CD4-positive, alpha-beta memory T cell (primary cell): ENCODE results near the gene MTCL1. TPM values are rescaled to one million over a fixed set of nuclear protein-coding genes. Genes with fewer than 3 reads are reported as not detected.

Source experiments
- CTCF ChIA-PET: fragments of 350-600 bp; sonication (Branson Sonifier 250); formaldehyde crosslinking; loops from one replicate; lab custom pipeline; 2021; ENCODE audit warnings: inconsistent platforms; ENCODE audit not compliant: partially characterized antibody; lab: Charles Lee
- POLR2A ChIA-PET: fragments of 350-600 bp; sonication (Branson Sonifier 250); formaldehyde crosslinking; loops from one replicate; lab custom pipeline; 2021; ENCODE audit not compliant: partially characterized antibody; lab: Charles Lee
- DNase-seq, 5 donors: peaks; one replicate each; pipeline versions ENCODE4 v3.0.0 to v3.0.0-alpha.2; 2020 to 2022; ENCODE audit warnings: mixed read lengths in 1 of 5
- H3K27ac ChIP-seq: one replicate; pipeline ENCODE4 v1.7.0; 2013; ENCODE audit warnings: low read depth, low read length
- H3K27me3 ChIP-seq: 2 replicates; pipeline ENCODE4 v1.7.0; 2013; ENCODE audit warnings: mild to moderate bottlenecking, low read length, moderate library complexity; ENCODE audit not compliant: insufficient read depth
- H3K36me3 ChIP-seq: 2 replicates; pipeline ENCODE4 v1.7.0; 2013; ENCODE audit warnings: mild to moderate bottlenecking, low read length, moderate library complexity; ENCODE audit not compliant: insufficient read depth
- H3K4me1 ChIP-seq: 2 replicates; pipeline ENCODE4 v1.7.0; 2013; ENCODE audit warnings: mild to moderate bottlenecking, low read length, moderate library complexity; ENCODE audit not compliant: insufficient read depth
- H3K4me3 ChIP-seq, 2 donors: one replicate each; pipeline ENCODE4 v1.7.0; 2013; ENCODE audit warnings: low read length in 2 of 2, mild to moderate bottlenecking in 1 of 2
- H3K9me3 ChIP-seq, 2 donors: one replicate each; pipeline ENCODE4 v1.7.0; 2013; ENCODE audit warnings: low read length in 2 of 2, control low read depth in 1 of 2; ENCODE audit not compliant: control insufficient read depth in 1 of 2
- H3K27ac Mint-ChIP-seq, 7 donors: one replicate each; pipeline ENCODE4 v1.8.0; 2020 to 2021; ENCODE audit warnings: mixed read lengths in 7 of 7, mild to moderate bottlenecking in 6 of 7, inconsistent platforms in 3 of 7, moderate library complexity in 3 of 7
- H3K27me3 Mint-ChIP-seq, 2 donors: one replicate each; pipeline ENCODE4 v1.8.0; 2020 to 2021; ENCODE audit warnings: mixed read lengths in 2 of 2
- H3K36me3 Mint-ChIP-seq, 2 donors: one replicate each; pipeline ENCODE4 v1.8.0; 2020 to 2021; ENCODE audit warnings: mixed read lengths in 2 of 2, inconsistent platforms in 1 of 2, mild to moderate bottlenecking in 1 of 2
- H3K4me1 Mint-ChIP-seq, 4 donors: one replicate each; pipeline ENCODE4 v1.8.0; 2020 to 2021; ENCODE audit warnings: mixed read lengths in 4 of 4, mild to moderate bottlenecking in 1 of 4
- H3K4me3 Mint-ChIP-seq, 8 donors: one replicate each; pipeline ENCODE4 v1.8.0; 2020 to 2021; ENCODE audit warnings: mixed read lengths in 8 of 8, mild to moderate bottlenecking in 7 of 8, moderate library complexity in 6 of 8, inconsistent platforms in 3 of 8
- H3K9me3 Mint-ChIP-seq, 8 donors: one replicate each; pipeline ENCODE4 v1.8.0; 2020 to 2021; ENCODE audit warnings: mixed read lengths in 8 of 8, mild to moderate bottlenecking in 5 of 8, inconsistent platforms in 3 of 8, moderate library complexity in 1 of 8
- intact Hi-C: fragments of 100-400 bp; cut with micrococcal nuclease; formaldehyde crosslinking; loops from one replicate; pipeline ENCODE4 v1.15.1; 2023
- polyA plus RNA-seq, 2 donors: library from polyadenylated mRNA; unstranded; fragments of 300-500 nt; fragmentation: Illumina TruSeq; gene quantifications; one replicate each; pipeline ENCODE4 v1.2.3, GENCODE V29; 2021
- total RNA-seq, 2 experiments: library from RNA; stranded (reverse); gene quantifications; one replicate each; pipeline ENCODE4 v1.2.3, GENCODE V29; 2021

MTCL1 gene
- total and polyA plus RNA-seq, 4 experiments from 2014 or later = 0.29 to 0.36 TPM; not detected in 2

DNA sequence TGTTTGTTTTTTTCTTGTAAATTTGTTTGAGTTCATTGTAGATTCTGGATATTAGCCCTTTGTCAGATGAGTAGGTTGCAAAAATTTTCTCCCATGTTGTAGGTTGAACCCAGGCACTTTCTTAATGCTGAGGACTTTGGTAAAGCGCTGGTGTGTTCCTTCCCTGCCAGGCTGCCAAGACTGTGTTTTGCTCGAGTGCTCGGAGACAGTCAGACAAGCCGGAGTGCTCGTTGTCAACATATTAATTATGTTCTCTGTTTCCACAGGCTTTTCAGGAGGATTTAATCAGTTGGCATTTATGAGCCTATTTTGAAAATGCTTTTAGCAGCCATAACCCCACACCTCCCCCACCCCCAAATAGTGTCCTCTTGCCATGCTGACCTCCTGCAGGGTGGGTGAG is 6.4 kb downstream of the MTCL1 start:
- no peak overlapping the region for H3K27ac ChIP-seq
- Mint-ChIP-seq H3K9me3 (peaks cover 0 to 3% (median 0%) of the 10 kb centered on the region in 8 donors), H3K4me3 (no peak overlapping the region), H3K27me3 (peaks cover 16 to 37% of the 10 kb centered on the region in 2 donors), H3K36me3 (peaks cover 0 to 3% of the 10 kb centered on the region in 2 donors), H3K4me1 (peaks cover 2 to 17% (median 3%) of the 10 kb centered on the region in 4 donors), H3K27ac (no peak overlapping the region)
- H3K9me3 ChIP-seq = no peaks in the 10 kb centered on the region
- H3K27me3 ChIP-seq = peaks cover 12% of the 10 kb centered on the region
- no peak for DNase-seq
- peaks cover 8% of the 10 kb centered on the region for H3K4me1 ChIP-seq
- intact Hi-C loops = no loop called here
- no peak overlapping the region for H3K4me3 ChIP-seq
- ChIA-PET CTCF (no interaction called here), POLR2A (no interaction called here)
- H3K36me3 ChIP-seq = no peaks in the 10 kb centered on the region

DNA sequence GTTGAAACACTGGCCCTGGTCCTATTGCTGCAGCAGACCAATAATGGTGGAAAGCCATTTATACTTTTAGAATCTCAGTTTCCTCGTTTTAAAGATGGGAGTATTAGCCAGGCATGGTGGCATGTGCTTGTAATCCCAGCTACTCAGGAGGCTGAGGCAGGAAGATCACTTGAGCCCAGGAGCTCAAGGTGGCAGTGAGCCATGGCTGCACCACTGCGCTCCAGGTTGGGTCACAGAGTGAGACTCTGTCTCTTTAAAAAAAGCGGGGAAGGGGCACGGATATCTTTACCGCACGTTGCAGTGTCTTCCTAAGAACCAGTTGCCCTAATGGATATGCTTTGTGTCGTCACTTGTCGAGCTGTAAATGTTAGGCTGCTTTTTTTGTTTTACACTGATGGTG is 8.3 kb downstream of the MTCL1 start:
- Mint-ChIP-seq H3K27me3 (peaks cover 19 to 23% of the 10 kb centered on the region in 2 donors), H3K36me3 (no peaks in the 10 kb centered on the region), H3K4me1 (no peaks in the 10 kb centered on the region), H3K9me3 (peaks cover 0 to 3% (median 0%) of the 10 kb centered on the region in 8 donors), H3K27ac (no peak overlapping the region), H3K4me3 (no peak overlapping the region)
- H3K9me3 ChIP-seq = no peaks in the 10 kb centered on the region
- no peaks in the 10 kb centered on the region for H3K27me3 ChIP-seq
- H3K4me3 ChIP-seq = no peak overlapping the region
- H3K4me1 ChIP-seq = no peaks in the 10 kb centered on the region
- no peaks in the 10 kb centered on the region for H3K36me3 ChIP-seq
- intact Hi-C loops = no loop called here
- H3K27ac ChIP-seq = no peak overlapping the region
- ChIA-PET POLR2A (no interaction called here), CTCF (no interaction called here)
- no peak for DNase-seq

DNA sequence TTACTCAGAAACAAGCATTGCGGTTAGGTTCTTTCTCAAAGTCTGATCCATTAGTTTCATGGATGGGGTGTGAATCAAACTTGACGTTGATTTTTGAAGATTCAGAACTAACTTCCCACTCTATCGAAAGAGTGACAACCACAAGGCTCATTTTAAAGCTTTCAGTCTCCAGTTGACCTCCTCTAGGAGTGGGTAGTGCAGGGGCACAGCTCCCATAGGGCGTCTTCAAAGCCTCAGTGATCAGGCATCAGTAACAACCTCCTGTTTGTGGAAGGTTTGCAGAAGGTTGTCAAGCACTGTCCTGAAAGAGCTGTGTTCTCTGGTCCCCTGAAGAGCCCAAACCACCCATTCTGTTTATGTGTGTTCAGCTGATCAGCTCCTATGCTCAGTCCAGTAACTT is 10.2 kb downstream of the MTCL1 start:
- Mint-ChIP-seq H3K9me3 (peaks cover 0 to under 1% (median 0%) of the 10 kb centered on the region in 8 donors), H3K36me3 (no peaks in the 10 kb centered on the region), H3K27me3 (peaks cover 15 to 18% of the 10 kb centered on the region in 2 donors), H3K4me1 (no peaks in the 10 kb centered on the region), H3K4me3 (no peak overlapping the region), H3K27ac (no peak overlapping the region)
- H3K4me3 ChIP-seq = no peak overlapping the region
- no peaks in the 10 kb centered on the region for H3K4me1 ChIP-seq
- POLR2A ChIA-PET = interaction anchor here (1.2 kb wide), 1 partner anchor 10 kb away, joined by 3 read pairs; the partner anchor contains the start of gene MTCL1
- H3K36me3 ChIP-seq = no peaks in the 10 kb centered on the region
- intact Hi-C loops = no loop called here
- DNase-seq = no peak
- no peaks in the 10 kb centered on the region for H3K9me3 ChIP-seq
- H3K27ac ChIP-seq = no peak overlapping the region
- CTCF ChIA-PET = interaction anchor here (1.0 to 1.3 kb wide), 2 partner anchors 9 to 10 kb away, joined by 3 read pairs; partner anchors contain the start of gene MTCL1
- H3K27me3 ChIP-seq = no peaks in the 10 kb centered on the region

DNA sequence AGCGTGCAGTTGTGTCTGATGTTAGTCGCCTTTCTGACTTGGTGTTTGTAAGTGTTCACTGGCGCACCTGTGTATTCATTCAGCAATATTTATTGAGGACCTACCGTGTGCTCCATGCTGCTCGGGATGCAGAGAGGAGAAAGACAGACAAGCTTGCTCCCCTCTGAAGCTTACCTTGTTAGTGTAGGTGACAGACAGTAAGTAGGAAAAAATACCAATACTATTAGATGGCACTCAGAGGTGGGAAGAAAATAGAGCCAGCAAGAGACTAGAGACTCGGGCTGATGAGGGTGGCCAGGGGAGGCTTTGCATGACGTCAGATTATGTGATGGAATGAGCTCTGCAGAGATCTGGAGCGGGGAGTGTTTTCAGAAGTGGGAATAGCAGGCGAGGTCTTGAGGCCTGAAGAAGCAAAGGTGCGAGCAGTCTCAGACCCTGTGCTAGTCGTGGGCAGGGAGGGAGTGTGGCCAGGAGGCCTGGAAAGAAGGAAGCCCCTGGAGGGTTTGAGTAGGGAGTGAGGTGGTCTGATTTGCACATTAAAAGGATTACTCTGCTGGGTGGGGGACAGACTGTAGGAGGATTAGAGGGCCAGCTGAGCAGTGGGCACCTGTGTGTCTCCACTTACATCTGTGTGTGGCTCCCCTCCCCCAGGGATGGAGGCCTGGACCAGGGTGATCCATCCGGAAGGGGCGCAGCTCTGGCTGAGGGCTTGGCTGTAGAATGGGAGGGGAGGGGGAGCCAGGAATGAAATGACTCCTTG is 11.8 kb downstream of the MTCL1 start:
- ChIA-PET CTCF (interaction anchor here (1.3 kb wide), 1 partner anchor 12 kb away, joined by 3 read pairs; the partner anchor contains the start of gene MTCL1), POLR2A (no interaction called here)
- H3K27ac ChIP-seq = no peak overlapping the region
- Mint-ChIP-seq H3K4me1 (no peaks in the 10 kb centered on the region), H3K4me3 (no peak overlapping the region), H3K36me3 (no peaks in the 10 kb centered on the region), H3K27me3 (peaks cover 14 to 15% of the 10 kb centered on the region in 2 donors), H3K9me3 (no peaks in the 10 kb centered on the region), H3K27ac (peak overlapping the region in 1 of 7 donors; percentile 15)
- intact Hi-C loops = no loop called here
- DNase-seq = no peak
- no peaks in the 10 kb centered on the region for H3K36me3 ChIP-seq
- H3K9me3 ChIP-seq = no peaks in the 10 kb centered on the region
- no peaks in the 10 kb centered on the region for H3K4me1 ChIP-seq
- H3K4me3 ChIP-seq = no peak overlapping the region
- H3K27me3 ChIP-seq = no peaks in the 10 kb centered on the region

DNA sequence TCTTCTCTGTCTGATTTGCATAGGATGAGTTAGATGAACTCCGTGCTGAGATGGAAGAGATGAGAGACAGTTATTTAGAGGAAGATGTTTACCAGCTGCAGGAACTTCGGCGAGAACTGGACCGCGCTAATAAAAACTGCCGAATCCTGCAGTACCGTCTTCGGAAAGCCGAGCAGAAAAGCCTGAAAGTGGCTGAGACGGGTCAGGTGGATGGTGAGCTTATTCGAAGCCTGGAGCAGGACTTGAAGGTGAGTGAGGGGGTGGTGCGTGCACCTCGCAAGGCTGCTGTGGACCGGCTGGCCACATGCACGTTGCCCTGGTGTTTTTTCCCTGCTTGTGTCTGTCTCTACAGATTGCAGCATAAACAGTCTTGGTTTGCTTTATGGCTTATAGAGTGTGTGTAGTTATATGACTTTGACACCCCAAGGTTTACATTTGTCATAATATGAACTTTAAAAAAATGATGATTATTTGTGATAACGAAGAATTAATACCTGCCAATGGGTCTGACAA is 13.1 kb downstream of the MTCL1 start:
- H3K4me3 ChIP-seq = no peak overlapping the region
- no peaks in the 10 kb centered on the region for H3K36me3 ChIP-seq
- CTCF ChIA-PET = no interaction called here
- H3K4me1 ChIP-seq = no peaks in the 10 kb centered on the region
- POLR2A ChIA-PET = no interaction called here
- H3K9me3 ChIP-seq = no peaks in the 10 kb centered on the region
- no peaks in the 10 kb centered on the region for H3K36me3 Mint-ChIP-seq
- no peak overlapping the region for H3K4me3 Mint-ChIP-seq
- H3K27ac Mint-ChIP-seq = no peak overlapping the region
- H3K27ac ChIP-seq = no peak overlapping the region
- H3K9me3 Mint-ChIP-seq = no peaks in the 10 kb centered on the region
- intact Hi-C loops = no loop called here
- no peaks in the 10 kb centered on the region for H3K27me3 ChIP-seq
- H3K4me1 Mint-ChIP-seq = no peaks in the 10 kb centered on the region
- no peak for DNase-seq
- peaks cover 12 to 14% of the 10 kb centered on the region in 2 donors for H3K27me3 Mint-ChIP-seq

DNA sequence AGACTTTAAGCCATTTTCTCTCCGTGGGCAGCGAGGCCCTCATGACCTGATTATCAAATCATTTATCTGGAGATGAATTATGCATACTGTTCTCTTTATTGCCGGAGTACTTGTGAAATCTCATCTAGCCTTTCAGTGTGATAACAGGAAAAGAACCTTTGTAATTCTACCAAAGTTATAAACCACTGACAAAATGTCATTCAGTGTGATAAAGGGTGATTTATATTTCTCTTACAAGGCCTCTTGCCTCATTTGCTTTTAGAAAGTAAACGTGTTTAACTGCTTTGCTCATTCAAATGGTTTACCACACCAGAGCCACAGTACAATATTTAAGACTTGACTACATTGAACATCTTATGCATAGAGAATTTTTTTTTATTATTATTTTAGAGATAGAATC is 13.8 kb downstream of the MTCL1 start:
- H3K27me3 ChIP-seq = no peaks in the 10 kb centered on the region
- no peaks in the 10 kb centered on the region for H3K36me3 ChIP-seq
- H3K9me3 ChIP-seq = no peaks in the 10 kb centered on the region
- intact Hi-C loops = no loop called here
- ChIA-PET CTCF (no interaction called here), POLR2A (no interaction called here)
- Mint-ChIP-seq H3K36me3 (no peaks in the 10 kb centered on the region), H3K9me3 (no peaks in the 10 kb centered on the region), H3K4me1 (no peaks in the 10 kb centered on the region), H3K27me3 (peaks cover 14% of the 10 kb centered on the region in 2 donors), H3K27ac (no peak overlapping the region), H3K4me3 (no peak overlapping the region)
- H3K4me3 ChIP-seq = no peak overlapping the region
- H3K27ac ChIP-seq = no peak overlapping the region
- no peaks in the 10 kb centered on the region for H3K4me1 ChIP-seq
- no peak for DNase-seq

DNA sequence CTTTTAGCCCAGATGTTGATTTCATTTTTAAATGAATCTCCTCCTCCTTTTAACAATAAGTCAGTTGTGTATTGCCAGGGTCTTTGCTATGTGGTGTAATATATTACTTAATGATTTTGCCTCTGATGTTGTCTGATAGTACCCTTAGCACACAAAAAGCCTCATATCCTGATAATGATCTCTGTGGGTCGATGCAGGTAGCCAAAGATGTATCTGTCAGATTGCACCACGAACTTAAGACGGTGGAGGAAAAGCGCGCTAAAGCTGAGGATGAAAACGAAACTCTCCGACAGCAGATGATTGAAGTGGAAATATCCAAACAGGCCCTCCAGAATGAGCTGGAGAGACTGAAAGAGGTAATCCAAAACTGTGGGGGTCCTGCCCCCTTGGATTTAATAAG is 14.8 kb downstream of the MTCL1 start:
- no peak for DNase-seq
- POLR2A ChIA-PET = no interaction called here
- H3K36me3 ChIP-seq = no peaks in the 10 kb centered on the region
- H3K27ac ChIP-seq = no peak overlapping the region
- CTCF ChIA-PET = interaction anchor here (0.9 kb wide), 1 partner anchor 23 kb away, joined by 3 read pairs; no protein-coding TSS in a partner anchor
- H3K9me3 ChIP-seq = no peaks in the 10 kb centered on the region
- H3K4me1 ChIP-seq = no peaks in the 10 kb centered on the region
- Mint-ChIP-seq H3K4me1 (no peaks in the 10 kb centered on the region), H3K36me3 (no peaks in the 10 kb centered on the region), H3K27ac (no peak overlapping the region), H3K4me3 (no peak overlapping the region), H3K27me3 (peaks cover 12 to 14% of the 10 kb centered on the region in 2 donors), H3K9me3 (no peaks in the 10 kb centered on the region)
- H3K27me3 ChIP-seq = no peaks in the 10 kb centered on the region
- H3K4me3 ChIP-seq = no peak overlapping the region
- intact Hi-C loops = no loop called here
